Measurements from ENCODE around the gene TNNI3K. TPM values are rescaled to one million over a fixed set of nuclear protein-coding genes. Genes with fewer than 3 reads are reported as not detected.

TNNI3K gene
- total RNA-seq, 1 experiment from 2014 or later: 0.49 TPM

DNA sequence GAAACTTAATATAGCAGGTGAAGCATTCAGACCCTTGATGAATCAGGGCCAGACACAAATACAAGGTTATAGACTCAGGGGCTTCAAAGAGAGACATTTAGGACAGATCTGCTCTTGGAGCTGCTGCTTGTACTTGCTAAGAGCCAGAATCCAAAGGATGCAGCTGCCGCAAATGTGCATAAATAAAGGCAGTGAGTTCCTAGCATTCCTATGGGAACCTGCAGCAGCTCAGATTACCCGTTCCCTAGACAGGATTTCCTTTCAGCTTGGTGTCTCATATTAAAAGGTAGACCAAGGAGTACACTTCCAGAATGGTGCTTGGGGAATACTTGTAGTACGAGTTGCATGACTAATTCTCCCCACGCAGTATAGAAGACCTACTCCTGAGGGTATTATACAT is 287.0 kb downstream of the TNNI3K start:
- ATAC-seq: no peak
- ChIA-PET POLR2A (no interaction called here), CTCF (no interaction called here), RAD21 (ENCODE audit: low non-redundant PET in 1 of 2, low total read pairs in 2 of 2, uncharacterized antibody in 2 of 2, unreplicated experiment in 2 of 2) (no interaction called here)
- Histone ChIP-seq H4K20me1 (ENCODE audit: insufficient read depth) (no peaks in the 10 kb centered on the region), H3K9me3 (ENCODE audit: control insufficient read depth in 1 of 2, insufficient read depth in 1 of 2, low read depth in 1 of 2, low read length in 2 of 2) (no peaks in the 10 kb centered on the region), H3K4me2 (ENCODE audit: low read length) (no peak overlapping the region), H3K36me3 (ENCODE audit: control insufficient read depth in 1 of 2, insufficient read depth in 2 of 2, low read length in 2 of 2) (no peaks in the 10 kb centered on the region), H3K4me1 (ENCODE audit: control insufficient read depth in 1 of 2, insufficient read depth in 2 of 2, low read length in 2 of 2) (no peaks in the 10 kb centered on the region), H3K79me2 (ENCODE audit: insufficient read depth, low read length) (no peaks in the 10 kb centered on the region), H3K27ac (ENCODE audit: low read depth, low read length) (no peak overlapping the region), H3K27me3 (ENCODE audit: insufficient read depth, low read length) (peaks cover 15% of the 10 kb centered on the region), H3K4me3 (replicated peaks in 1 of 2; ENCODE audit: low read depth in 1 of 2, low read length in 2 of 2) (no peak overlapping the region), H2AFZ (ENCODE audit: low read depth, low read length, poor library complexity, severe bottlenecking) (no peak overlapping the region), H3K9ac (ENCODE audit: low read length) (no peak overlapping the region), H3K9me2 (ENCODE audit: insufficient read depth) (no peaks in the 10 kb centered on the region)
- intact Hi-C loops (cut with micrococcal nuclease): no loop called here
- TF ChIP-seq SP1 (IDR thresholded peaks at IDR 0.05; ENCODE audit: low read depth): no peak
- TF ChIP-seq, protein P1, sequence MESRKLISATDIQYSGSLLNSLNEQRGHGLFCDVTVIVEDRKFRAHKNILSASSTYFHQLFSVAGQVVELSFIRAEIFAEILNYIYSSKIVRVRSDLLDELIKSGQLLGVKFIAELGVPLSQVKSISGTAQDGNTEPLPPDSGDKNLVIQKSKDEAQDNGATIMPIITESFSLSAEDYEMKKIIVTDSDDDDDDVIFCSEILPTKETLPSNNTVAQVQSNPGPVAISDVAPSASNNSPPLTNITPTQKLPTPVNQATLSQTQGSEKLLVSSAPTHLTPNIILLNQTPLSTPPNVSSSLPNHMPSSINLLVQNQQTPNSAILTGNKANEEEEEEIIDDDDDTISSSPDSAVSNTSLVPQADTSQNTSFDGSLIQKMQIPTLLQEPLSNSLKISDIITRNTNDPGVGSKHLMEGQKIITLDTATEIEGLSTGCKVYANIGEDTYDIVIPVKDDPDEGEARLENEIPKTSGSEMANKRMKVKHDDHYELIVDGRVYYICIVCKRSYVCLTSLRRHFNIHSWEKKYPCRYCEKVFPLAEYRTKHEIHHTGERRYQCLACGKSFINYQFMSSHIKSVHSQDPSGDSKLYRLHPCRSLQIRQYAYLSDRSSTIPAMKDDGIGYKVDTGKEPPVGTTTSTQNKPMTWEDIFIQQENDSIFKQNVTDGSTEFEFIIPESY (IDR thresholded peaks at IDR 0.05; ENCODE audit: extremely low read depth, insufficient replicate concordance, low read length): no peak
- no peak for TF ChIP-seq EZH2 (IDR thresholded peaks at IDR 0.05)
- no peak for TF ChIP-seq EGR1 (IDR thresholded peaks at IDR 0.05; ENCODE audit: low read depth)
- no peak for TF ChIP-seq TCF7L2 (IDR thresholded peaks at IDR 0.05; ENCODE audit: borderline replicate concordance, extremely low read depth, insufficient read depth, insufficient read length)
- no peak for TF ChIP-seq ZNF274 (IDR thresholded peaks at IDR 0.05; ENCODE audit: low read depth, low read length)
- no peak for TF ChIP-seq RAD21 (IDR thresholded peaks at IDR 0.05; ENCODE audit: low read depth)
- no peak for TF ChIP-seq CBX3 (IDR thresholded peaks at IDR 0.05; ENCODE audit: low read depth)
- TF ChIP-seq, protein P2, sequence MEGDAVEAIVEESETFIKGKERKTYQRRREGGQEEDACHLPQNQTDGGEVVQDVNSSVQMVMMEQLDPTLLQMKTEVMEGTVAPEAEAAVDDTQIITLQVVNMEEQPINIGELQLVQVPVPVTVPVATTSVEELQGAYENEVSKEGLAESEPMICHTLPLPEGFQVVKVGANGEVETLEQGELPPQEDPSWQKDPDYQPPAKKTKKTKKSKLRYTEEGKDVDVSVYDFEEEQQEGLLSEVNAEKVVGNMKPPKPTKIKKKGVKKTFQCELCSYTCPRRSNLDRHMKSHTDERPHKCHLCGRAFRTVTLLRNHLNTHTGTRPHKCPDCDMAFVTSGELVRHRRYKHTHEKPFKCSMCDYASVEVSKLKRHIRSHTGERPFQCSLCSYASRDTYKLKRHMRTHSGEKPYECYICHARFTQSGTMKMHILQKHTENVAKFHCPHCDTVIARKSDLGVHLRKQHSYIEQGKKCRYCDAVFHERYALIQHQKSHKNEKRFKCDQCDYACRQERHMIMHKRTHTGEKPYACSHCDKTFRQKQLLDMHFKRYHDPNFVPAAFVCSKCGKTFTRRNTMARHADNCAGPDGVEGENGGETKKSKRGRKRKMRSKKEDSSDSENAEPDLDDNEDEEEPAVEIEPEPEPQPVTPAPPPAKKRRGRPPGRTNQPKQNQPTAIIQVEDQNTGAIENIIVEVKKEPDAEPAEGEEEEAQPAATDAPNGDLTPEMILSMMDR (IDR thresholded peaks at IDR 0.05 in 2 of 3, conservative IDR thresholded peaks at IDR 0.05 in 1 of 3; ENCODE audit: borderline replicate concordance in 1 of 3, insufficient read depth in 1 of 3, low read depth in 2 of 3, low read length in 2 of 3): no peak
- TF ChIP-seq SIN3A (IDR thresholded peaks at IDR 0.05; ENCODE audit: low read depth): no peak
- TF ChIP-seq, protein P3, sequence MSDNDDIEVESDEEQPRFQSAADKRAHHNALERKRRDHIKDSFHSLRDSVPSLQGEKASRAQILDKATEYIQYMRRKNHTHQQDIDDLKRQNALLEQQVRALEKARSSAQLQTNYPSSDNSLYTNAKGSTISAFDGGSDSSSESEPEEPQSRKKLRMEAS (IDR thresholded peaks at IDR 0.05): no peak
- DNase-seq (ENCODE audit: low read depth, low spot score): no peak
- no TSS peak for BruUV-seq (replicated peaks)
